HepG2 (cell line): ENCODE measurements around the gene MRPS2. TPM values are rescaled to one million over a fixed set of nuclear protein-coding genes. Genes with fewer than 3 reads are reported as not detected.

ENCODE experiments used
- ATAC-seq: fragments of 200-7000 bp; cut with Tn5 transposase; 3 replicates; pipeline ENCODE4 v1.9.1; 2020; ENCODE audit warnings: mild to moderate bottlenecking, moderate library complexity
- BruUV-seq: library from RNA; stranded (reverse); fragments of 400-500 nt; replicated peaks from 2 replicates; lab custom pipeline; 2021; lab: Mats Ljungman, UMichigan
- CTCF ChIA-PET: fragments of 300-600 bp; formaldehyde crosslinking; extraction: SDS; loops from one replicate; lab custom pipeline; 2021; ENCODE audit warnings: low total read pairs, inconsistent platforms, low intra/inter-chr PET ratio; lab: Yijun Ruan, JAX
- POLR2A ChIA-PET: fragments of 350-600 bp; sonication (Branson Sonifier 250); formaldehyde crosslinking; loops from one replicate; lab custom pipeline; 2020; ENCODE audit warnings: antibody characterized with exemption, inconsistent platforms; lab: Yijun Ruan, JAX
- DNase-seq: peaks from one replicate; pipeline ENCODE4 v3.0.0-alpha.2; 2015; ENCODE audit warnings: low spot score
- FAIRE-seq: peaks from 3 replicates; lab custom pipeline; 2011; peaks lifted over from hg19 to GRCh38; lab: Jason Lieb, UNC
- H2AFZ ChIP-seq: one replicate; pipeline ENCODE4 v1.6.1; 2011; ENCODE audit warnings: low read length, inconsistent platforms
- H3K27ac ChIP-seq: fragments of 300-600 bp; 3 replicates; pipeline ENCODE4 v1.8.0; 2011; ENCODE audit warnings: mixed run types, mild to moderate bottlenecking, mixed read lengths, low read length, inconsistent platforms; ENCODE audit not compliant: insufficient read depth; ENCODE audit errors: extremely low read length
- H3K27me3 ChIP-seq, 2 experiments: fragments of 200-600 bp in 1 of 2; 2 replicates in 1 of 2; 3 replicates in 1 of 2; pipeline versions ENCODE4 v1.6.0 to v1.8.0; 2011; ENCODE audit warnings: low read length in 2 of 2, mild to moderate bottlenecking in 2 of 2, moderate library complexity in 2 of 2, inconsistent platforms in 1 of 2; ENCODE audit not compliant: insufficient read depth in 2 of 2, control insufficient read depth in 1 of 2
- H3K36me3 ChIP-seq, 2 experiments: fragments of 200-600 bp in 1 of 2; replicated peaks in 1 of 2; 2 replicates in 1 of 2; 3 replicates in 1 of 2; pipeline versions ENCODE4 v1.5.1 to v1.8.0; 2011; ENCODE audit warnings: low read length in 2 of 2, inconsistent platforms in 1 of 2; ENCODE audit not compliant: insufficient read depth in 2 of 2, control insufficient read depth in 1 of 2
- H3K4me1 ChIP-seq: 2 replicates; pipeline ENCODE4 v1.5.1; 2012; ENCODE audit warnings: low read length, inconsistent platforms; ENCODE audit not compliant: insufficient read depth
- H3K4me2 ChIP-seq: 2 replicates; pipeline ENCODE4 v1.6.0; 2011; ENCODE audit warnings: low read depth, low read length, inconsistent platforms
- H3K4me3 ChIP-seq, 3 experiments: fragments of 200-600 bp in 1 of 3; sonication (generic), shearing (Covaris generic) in 1 of 3; replicated peaks in 1 of 3; 2 replicates each; pipeline ENCODE4 v1.5.1; 2011 to 2016; ENCODE audit warnings: low read length in 3 of 3, inconsistent platforms in 2 of 3, low read depth in 2 of 3, mild to moderate bottlenecking in 2 of 3, control low read depth in 1 of 3, mixed read lengths in 1 of 3; ENCODE audit not compliant: insufficient read depth in 1 of 3
- H3K79me2 ChIP-seq: one replicate; pipeline ENCODE4 v1.6.1; 2011; ENCODE audit warnings: low read length, inconsistent platforms; ENCODE audit not compliant: insufficient read depth
- H3K9ac ChIP-seq: 2 replicates; pipeline ENCODE4 v1.6.0; 2011; ENCODE audit warnings: mild to moderate bottlenecking, low read depth, low read length, inconsistent platforms; ENCODE audit not compliant: insufficient read depth
- H3K9me3 ChIP-seq: 2 replicates; pipeline ENCODE4 v1.5.1; 2012; ENCODE audit warnings: mild to moderate bottlenecking, low read length
- H4K20me1 ChIP-seq: 2 replicates; pipeline ENCODE4 v1.6.0; 2011; ENCODE audit warnings: inconsistent platforms, mild to moderate bottlenecking, low read length, moderate library complexity; ENCODE audit not compliant: insufficient read depth
- BHLHE40 ChIP-seq: IDR thresholded peaks from 2 replicates; pipeline ENCODE4 v1.6.1; 2011; ENCODE audit warnings: low read length, improper control_type of control experiment
- FOSL2 ChIP-seq: sonication (generic); formaldehyde crosslinking; IDR thresholded peaks from 2 replicates; pipeline ENCODE4 v1.4.0; 2020; ENCODE audit warnings: missing genetic modification reagents
- ZBTB1 ChIP-seq: sonication (generic); formaldehyde crosslinking; IDR thresholded peaks from 2 replicates; pipeline ENCODE4 v1.4.0; 2020; ENCODE audit warnings: missing genetic modification reagents, borderline replicate concordance
- ZIK1 ChIP-seq: sonication (generic); formaldehyde crosslinking; IDR thresholded peaks from 2 replicates; pipeline ENCODE4 v1.5.0; 2020; ENCODE audit warnings: mild to moderate bottlenecking, low read depth, missing genetic modification reagents, borderline replicate concordance
- WGBS: methylation state at CpG from one replicate; pipeline ENCODE4 v1.1.6; 2017; ENCODE audit warnings: low lambda C conversion rate; 5-methylcytosine and 5-hydroxymethylcytosine counted together
- in situ Hi-C: cut with HindIII; loops from 2 replicates; pipeline ENCODE4 v1.10.0; 2017; ENCODE audit warnings: low pct_unique_long_range_greater_than_20kb; ENCODE audit not compliant: extremely low pct_ligation_motif_present
- intact Hi-C: fragments of 100-400 bp; cut with micrococcal nuclease; formaldehyde crosslinking; loops from one replicate; pipeline ENCODE4 v1.10.0; 2022; ENCODE audit not compliant: unreplicated experiment
- polyA plus RNA-seq, 8 experiments: library from polyadenylated mRNA; depleted of rRNA in 3 of 8; stranded (reverse) in 7 of 8; unstranded in 1 of 8; fragments of >200 nt; fragmentation: Illumina TruSeq in 4 of 8; extraction: Trizol in 4 of 8; gene quantifications; 2 replicates each; pipeline versions ENCODE4 v1.2.1 to v1.2.3, GENCODE V29; 2011 to 2016; ENCODE audit warnings: low read depth in 4 of 8, missing spikeins in 1 of 8, mixed read lengths in 1 of 8; ENCODE audit not compliant: insufficient read depth in 1 of 8
- total RNA-seq, 5 experiments: library from RNA; depleted of rRNA; stranded (reverse); fragments of >200 nt; fragmentation: Illumina TruSeq; extraction: Trizol; gene quantifications; 2 replicates each; pipeline ENCODE4 v1.2.3, GENCODE V29; 2016; ENCODE audit warnings: low read depth in 1 of 5

MRPS2 gene
- total and polyA plus RNA-seq, 2 of the 13 experiments (the other 11 are each of a cell fraction or from before 2014, with no cell fraction given) = 44.4 to 86.7 TPM

DNA sequence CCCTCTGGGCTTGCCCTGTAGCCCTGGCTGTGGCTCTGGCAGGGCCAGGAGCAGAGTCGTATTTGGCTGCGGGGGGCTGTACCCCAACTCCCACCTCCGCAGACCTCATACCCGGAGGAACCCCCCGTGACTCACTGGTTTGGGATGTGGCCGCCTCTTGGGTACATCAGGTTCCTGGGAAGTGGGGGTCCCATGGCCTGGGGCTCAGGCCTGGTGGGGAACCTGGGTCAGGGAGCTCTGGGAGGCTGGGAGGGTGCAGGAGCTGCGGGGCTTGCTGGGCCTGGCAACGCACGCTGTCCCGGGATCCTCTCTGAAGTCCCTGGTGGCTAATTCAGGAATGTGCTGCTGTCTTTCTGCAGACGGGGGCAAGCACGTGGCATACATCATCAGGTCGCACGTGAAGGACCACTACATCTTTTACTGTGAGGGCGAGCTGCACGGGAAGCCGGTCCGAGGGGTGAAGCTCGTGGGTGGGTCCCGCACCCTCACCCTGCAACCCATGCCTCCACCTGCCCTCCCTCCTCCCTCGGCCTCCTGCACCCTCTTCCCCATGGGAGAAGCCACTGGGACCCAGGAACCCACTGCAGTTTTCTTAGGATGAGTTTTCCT, 23.1 kb downstream of the MRPS2 start:
- Histone ChIP-seq H3K9me3 (no peaks in the 10 kb centered on the region), H3K79me2 (no peaks in the 10 kb centered on the region), H3K4me3 (no peak overlapping the region), H3K4me2 (no peak overlapping the region), H3K27me3 (peaks cover 8 to 50% of the 10 kb centered on the region in 2 experiments), H4K20me1 (no peaks in the 10 kb centered on the region), H3K27ac (no peak overlapping the region), H3K36me3 (no peaks in the 10 kb centered on the region), H2AFZ (no peak overlapping the region), H3K4me1 (peaks cover 9% of the 10 kb centered on the region)
- WGBS = 25% methylated on average over 2 of the region's 21 CpGs
- in situ Hi-C loops (no loop called here), intact Hi-C loops (no loop called here)
- peak; percentile 35 for ATAC-seq
- POLR2A ChIA-PET = no interaction called here
- no TSS peak for BruUV-seq
- CTCF ChIA-PET = no interaction called here
- TF ChIP-seq ZIK1 (no peak), BHLHE40 (peak; percentile 23; the same call in 1 of the 2 replicates)
- TF ChIP-seq, all 625 proteins: peak for 1
- no peak overlapping the region for H3K9ac ChIP-seq
- no peak for FAIRE-seq
- no peak for DNase-seq

DNA sequence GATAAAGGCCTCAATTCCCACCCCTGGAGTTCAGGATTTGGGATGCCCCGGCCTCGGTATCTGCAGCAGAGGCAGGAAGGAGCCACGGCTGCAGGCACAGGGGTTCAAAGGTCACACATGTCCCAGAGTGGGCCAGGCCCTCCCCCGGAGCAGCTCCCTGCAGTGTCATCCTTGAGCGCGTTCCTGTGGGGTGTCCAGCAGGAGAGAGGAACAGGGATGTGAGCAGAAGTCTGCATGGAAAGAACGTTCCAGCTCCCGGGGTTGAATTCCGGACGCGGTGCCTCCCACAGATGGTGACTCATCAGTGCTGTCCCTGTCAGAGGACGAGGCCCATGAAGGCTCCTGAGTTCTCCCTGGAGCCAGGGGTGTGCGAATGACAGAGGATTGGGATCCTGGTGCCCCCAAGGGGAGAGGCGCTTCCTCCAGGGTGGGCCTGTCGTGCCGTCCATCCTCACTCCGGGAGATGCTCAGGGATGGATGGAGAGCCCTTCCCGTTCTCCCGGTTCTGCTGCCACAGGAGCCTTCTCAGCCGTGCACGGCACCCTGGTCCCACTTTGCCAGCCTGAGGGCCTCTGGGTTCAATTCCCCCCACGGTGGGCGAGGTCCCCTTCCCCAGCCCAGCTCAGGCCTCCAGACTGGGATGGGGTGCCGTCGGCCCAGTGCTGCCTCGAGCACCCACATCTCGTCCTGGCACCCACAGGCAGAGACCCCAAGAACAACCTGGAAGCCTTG, 23.8 kb downstream of the MRPS2 start:
- H3K27me3 ChIP-seq = peaks cover 8 to 50% of the 10 kb centered on the region in 2 experiments
- no peaks in the 10 kb centered on the region for H4K20me1 ChIP-seq
- H3K4me1 ChIP-seq = peaks cover 9% of the 10 kb centered on the region
- H3K9ac ChIP-seq = no peak overlapping the region
- WGBS = 9% methylated on average over 8 of the region's 27 CpGs
- no peak overlapping the region for H3K4me2 ChIP-seq
- intact Hi-C loops = no loop called here
- H3K9me3 ChIP-seq = no peaks in the 10 kb centered on the region
- CTCF ChIA-PET = no interaction called here
- in situ Hi-C loops = no loop called here
- no peak overlapping the region for H2AFZ ChIP-seq
- ATAC-seq = peak; percentile 38
- POLR2A ChIA-PET = no interaction called here
- no peak for DNase-seq
- no TSS peak for BruUV-seq
- H3K27ac ChIP-seq = no peak overlapping the region
- TF ChIP-seq FOSL2 (CRISPR knock-in tag) = peak; percentile 58
- TF ChIP-seq ZBTB1 (CRISPR knock-in tag) = no peak
- TF ChIP-seq, all 625 proteins: peak for 1
- Histone ChIP-seq H3K36me3 (no peaks in the 10 kb centered on the region), H3K4me3 (no peak overlapping the region), H3K79me2 (no peaks in the 10 kb centered on the region)
- FAIRE-seq = no peak
